Parathyroid adenoma (tissue), 2 donors: Measurements from ENCODE around the gene PRKAA2.
"Not testable (repeated sequence)": the region's sequence is repeated elsewhere in the genome, so short reads cannot be mapped to it uniquely, and the experiment has no call there.

Experiments
- H2AFZ ChIP-seq: fragments of 300-600 bp; sonication (generic); one replicate; pipeline ENCODE4 v1.7.0; 2017; ENCODE audit warnings: antibody characterized with exemption, mild to moderate bottlenecking
- H3K27ac ChIP-seq: fragments of 300-600 bp; sonication (generic); one replicate; pipeline ENCODE4 v1.7.0; 2017
- H3K27me3 ChIP-seq: fragments of 300-600 bp; sonication (generic); one replicate; pipeline ENCODE4 v1.7.0; 2017; ENCODE audit warnings: low read length; ENCODE audit not compliant: control insufficient read depth, insufficient read depth
- H3K36me3 ChIP-seq: fragments of 300-600 bp; sonication (generic); one replicate; pipeline ENCODE4 v1.7.0; 2017; ENCODE audit warnings: low read length; ENCODE audit not compliant: control insufficient read depth, insufficient read depth
- H3K4me1 ChIP-seq: fragments of 300-600 bp; sonication (generic); one replicate; pipeline ENCODE4 v1.7.0; 2017; ENCODE audit warnings: control low read depth
- H3K4me2 ChIP-seq: fragments of 300-600 bp; sonication (generic); one replicate; pipeline ENCODE4 v1.7.0; 2017; ENCODE audit warnings: low read length
- H3K4me3 ChIP-seq: fragments of 300-600 bp; sonication (generic); one replicate; pipeline ENCODE4 v1.7.0; 2017; ENCODE audit warnings: low read depth, low read length
- H3K79me2 ChIP-seq: fragments of 300-600 bp; sonication (generic); one replicate; pipeline ENCODE4 v1.7.0; 2017; ENCODE audit warnings: control low read depth
- H3K9ac ChIP-seq: fragments of 300-600 bp; sonication (generic); one replicate; pipeline ENCODE4 v1.7.0; 2017; ENCODE audit warnings: mild to moderate bottlenecking
- H3K9me3 ChIP-seq: fragments of 300-600 bp; sonication (generic); one replicate; pipeline ENCODE4 v1.7.0; 2017; ENCODE audit warnings: low read length; ENCODE audit not compliant: control insufficient read depth
- CTCF ChIP-seq: fragments of 300-600 bp; sonication (generic); IDR thresholded peaks from one replicate; pipeline ENCODE4 v1.7.0; 2017; ENCODE audit warnings: antibody characterized with exemption, mild to moderate bottlenecking
- donor health status: primary hyperparathyroidism.

Gene PRKAA2

GRCh38 chr1:56644919-56645676 lies at the start of gene PRKAA2:
TSS of gene PRKAA2 (plus strand) at chr1:56645314. CDS start at chr1:56645388, 74 bp downstream.
- Histone ChIP-seq H3K4me1 (no peaks in the 10 kb centered on the region), H3K9me3 (no peaks in the 10 kb centered on the region), H3K79me2 (peaks cover 2% of the 10 kb centered on the region), H3K27ac (peak within 1 kb of the TSS; percentile 54), H2AFZ (peak within 1 kb of the TSS; percentile 95), H3K36me3 (no peaks in the 10 kb centered on the region), H3K27me3 (no peaks in the 10 kb centered on the region), H3K9ac (peak within 1 kb of the TSS; percentile 37), H3K4me3 (peak within 1 kb of the TSS; percentile 71), H3K4me2 (peak within 1 kb of the TSS; percentile 90)
- TF ChIP-seq CTCF, result no peak

- H2AFZ ChIP-seq, H3K36me3 ChIP-seq, H3K4me2 ChIP-seq, H3K4me1 ChIP-seq, H3K79me2 ChIP-seq, H3K9me3 ChIP-seq, H3K27me3 ChIP-seq, H3K27ac ChIP-seq, H3K9ac ChIP-seq, H3K4me3 ChIP-seq: not testable (repeated sequence)
Observed at GRCh38 chr1:56595397-56596191, 49.5 kb upstream of the PRKAA2 start.

- H3K4me1 ChIP-seq, H3K9ac ChIP-seq, H3K4me3 ChIP-seq, H3K36me3 ChIP-seq, H3K4me2 ChIP-seq, H3K9me3 ChIP-seq, H3K27me3 ChIP-seq, H2AFZ ChIP-seq, H3K27ac ChIP-seq, H3K79me2 ChIP-seq: not testable (repeated sequence)
Observed at GRCh38 chr1:56610097-56610496, 35.0 kb upstream of the PRKAA2 start.

GRCh38 chr1:56610770-56611169 lies 34.3 kb upstream of the PRKAA2 start:
- not testable (repeated sequence) for H3K4me3 ChIP-seq, H3K4me2 ChIP-seq, H3K4me1 ChIP-seq, H3K79me2 ChIP-seq, H3K9me3 ChIP-seq, H3K9ac ChIP-seq, H2AFZ ChIP-seq, H3K27me3 ChIP-seq, H3K27ac ChIP-seq, H3K36me3 ChIP-seq

- H3K4me2 ChIP-seq, result no peak overlapping the region
Observed at GRCh38 chr1:56617141-56617540, 28.0 kb upstream of the PRKAA2 start.

More at GRCh38 chr1:56617141-56617540, 28.0 kb upstream of the PRKAA2 start:
- no peak overlapping the region for H3K4me3 ChIP-seq
- no peak overlapping the region for H3K27ac ChIP-seq
- no peaks in the 10 kb centered on the region for H3K36me3 ChIP-seq
- no peak for TF ChIP-seq CTCF
- no peaks in the 10 kb centered on the region for H3K4me1 ChIP-seq
- H3K9ac ChIP-seq, result no peak overlapping the region
- no peaks in the 10 kb centered on the region for H3K9me3 ChIP-seq
- H3K79me2 ChIP-seq, result no peaks in the 10 kb centered on the region
- H2AFZ ChIP-seq, result no peak overlapping the region
- H3K27me3 ChIP-seq, result no peaks in the 10 kb centered on the region
